Measurements from ENCODE around the gene NEK9.

- no peak for TF ChIP-seq CTCF (IDR thresholded peaks at IDR 0.05)
- TF ChIP-seq POLR2AphosphoS5 (IDR thresholded peaks at IDR 0.05), result no peak
These were observed 15.6 kb upstream of the NEK9 start for GRCh38 chr14:75142494-75142893.
